GM12873 (cell line): Measurements from ENCODE around the gene TAAR9.

ENCODE experiments used
- CTCF ChIP-seq: IDR thresholded peaks from 2 replicates; pipeline ENCODE4 v1.5.1; 2012; ENCODE audit warnings: low read depth, mild to moderate bottlenecking, moderate library complexity, low read length, control low read depth; ENCODE audit not compliant: insufficient read depth; ENCODE audit errors: missing control alignments

TAAR9 gene

DNA sequence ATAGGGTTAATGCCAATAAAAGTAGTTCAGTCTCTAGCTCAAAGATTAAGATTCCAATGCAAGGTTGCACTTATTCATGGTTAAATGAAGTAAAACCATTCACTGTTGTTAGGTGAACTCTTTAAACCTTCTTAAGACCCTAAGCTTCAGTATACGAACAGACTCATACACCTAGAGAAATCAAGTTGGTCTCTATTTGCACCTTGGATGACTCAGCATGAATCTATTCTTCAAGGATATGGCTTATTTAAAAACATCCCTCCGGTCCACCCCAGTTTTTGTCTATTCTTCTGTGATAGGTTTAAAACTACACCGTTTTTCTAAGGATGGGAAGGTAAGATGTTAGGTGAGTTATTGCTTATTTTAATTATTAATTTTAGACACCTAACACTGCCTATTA lies 932 bp upstream of the TAAR9 start:
- TF ChIP-seq CTCF, result no peak

- TF ChIP-seq CTCF, result no peak
Measured at GRCh38 chr6:132544826-132545225, 6.7 kb downstream of the TAAR9 start.

GRCh38 chr6:132548746-132549463 lies 10.8 kb downstream of the TAAR9 start:
- TF ChIP-seq CTCF, result no peak

- TF ChIP-seq CTCF, result no peak
Measured at GRCh38 chr6:132551214-132551613, 13.1 kb downstream of the TAAR9 start.

- no peak for TF ChIP-seq CTCF
Measured at GRCh38 chr6:132552372-132552771, 14.3 kb downstream of the TAAR9 start, which contains the start of gene TAAR8. TAAR8 (plus strand) TSS chr6:132552672; CDS start chr6:132552693, 21 bp downstream.

DNA sequence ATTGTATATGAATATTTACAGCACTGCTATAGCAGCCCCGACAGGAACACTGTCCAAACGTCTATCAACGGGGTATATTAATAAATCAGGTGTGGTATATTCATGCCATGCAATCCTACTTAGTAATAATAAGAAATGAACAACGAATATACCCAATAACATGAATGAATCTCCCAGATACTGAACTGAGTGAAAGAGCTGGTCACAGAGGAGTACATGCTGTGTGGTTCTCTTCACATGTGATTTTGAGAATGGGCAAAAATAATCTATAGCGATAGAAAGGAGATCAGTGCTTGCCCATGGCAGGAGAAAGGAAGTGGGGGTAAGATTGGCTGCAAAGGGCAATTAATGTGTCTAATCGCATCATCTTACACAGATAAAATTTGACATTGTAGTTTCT lies 28.3 kb downstream of the TAAR9 start:
- TF ChIP-seq CTCF, result no peak

DNA sequence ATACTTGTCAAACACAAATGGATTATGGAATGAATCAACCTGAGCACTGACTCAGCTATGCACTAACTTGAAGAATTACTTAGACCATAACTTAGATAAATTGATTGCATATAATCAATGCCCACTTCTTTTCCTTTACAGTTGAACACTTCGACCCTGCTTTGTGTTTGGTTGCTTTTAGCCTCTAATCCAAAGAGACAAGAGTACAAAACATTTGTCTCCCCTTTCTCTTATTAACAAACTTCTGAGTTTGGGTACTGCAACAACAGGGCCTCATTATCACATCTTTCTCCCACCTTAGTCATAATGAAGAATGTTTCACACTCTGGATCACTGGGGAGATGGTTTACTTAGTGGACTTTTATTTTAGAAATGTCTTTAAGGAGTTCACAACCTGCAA lies 29.5 kb downstream of the TAAR9 start:
- no peak for TF ChIP-seq CTCF
